Measurements from ENCODE around the gene ONECUT3.

Gene ONECUT3

DNA sequence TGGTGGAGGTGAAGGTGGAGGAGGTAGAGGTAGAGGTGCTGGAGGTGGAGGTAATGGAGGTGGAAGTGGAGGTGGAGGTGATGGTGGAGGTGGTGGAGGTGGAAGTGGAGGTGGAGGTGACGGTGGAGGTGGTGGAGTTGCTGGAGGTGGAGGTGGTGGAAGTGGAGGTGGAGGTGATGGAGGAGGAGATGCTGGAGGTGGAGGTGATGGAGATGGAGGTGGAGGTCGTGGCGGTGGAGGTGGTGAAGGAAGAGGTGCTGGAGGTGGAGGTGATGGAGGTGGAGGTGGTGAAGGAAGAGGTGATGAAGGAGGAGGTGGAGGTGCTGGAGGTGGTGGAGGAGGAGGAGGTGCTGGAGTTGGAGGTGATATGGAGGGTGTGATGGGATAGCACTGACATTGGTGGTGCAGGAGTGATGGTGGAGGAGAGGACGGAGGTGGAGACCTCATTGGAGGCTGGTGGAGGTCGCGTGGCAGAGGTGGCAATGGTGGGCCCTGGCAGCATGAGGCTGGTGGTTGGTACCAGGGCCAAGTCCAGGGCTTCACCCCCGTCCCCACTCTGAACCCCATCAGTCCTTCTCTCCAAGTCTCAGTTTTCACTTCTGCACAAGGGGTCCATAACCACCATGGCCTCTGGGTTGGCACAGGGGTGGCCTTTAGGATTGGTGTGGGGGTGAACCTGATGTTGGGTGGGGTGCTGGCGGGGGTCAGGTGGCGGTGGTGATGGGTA is 15.8 kb downstream of the ONECUT3 start:
- H3K27ac ChIP-seq (ENCODE audit: low read depth in 2 of 2, low read length in 2 of 2), result no peak overlapping the region
- H3K9ac ChIP-seq (ENCODE audit: low read depth in 1 of 2, low read length in 2 of 2), result no peak overlapping the region
- no peak overlapping the region for H3K4me3 ChIP-seq (ENCODE audit: low read length in 2 of 2)
- H3K27me3 ChIP-seq (ENCODE audit: control insufficient read depth in 2 of 2, insufficient read depth in 2 of 2, low read length in 2 of 2), result peaks cover 57 to 60% of the 10 kb centered on the region in 2 donors
- no peaks in the 10 kb centered on the region for H3K36me3 ChIP-seq (ENCODE audit: control insufficient read depth in 2 of 2, insufficient read depth in 2 of 2, low read length in 2 of 2)
- no peaks in the 10 kb centered on the region for H3K4me1 ChIP-seq (ENCODE audit: control insufficient read depth in 2 of 2, insufficient read depth in 2 of 2, low read length in 2 of 2)
- peaks cover 4 to 7% of the 10 kb centered on the region in 2 donors for H3K9me3 ChIP-seq (ENCODE audit: control insufficient read depth in 2 of 2, low read length in 2 of 2)

DNA sequence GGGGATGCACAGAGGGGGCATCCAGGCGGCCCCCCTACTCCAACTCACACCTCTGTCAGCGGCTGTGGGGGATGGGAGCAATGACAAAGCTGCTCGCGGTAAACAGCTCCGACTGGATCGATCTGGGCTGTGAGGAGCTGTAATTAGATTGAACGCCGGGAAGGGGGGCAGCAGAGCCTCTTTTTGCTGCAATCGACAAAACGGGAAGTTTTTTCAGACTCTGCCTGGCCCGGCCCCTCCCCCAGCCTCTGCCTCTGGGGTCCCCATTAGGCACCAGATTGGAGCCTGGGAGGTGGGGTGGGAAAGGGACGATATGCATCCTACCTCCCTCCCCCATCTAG is 16.3 kb downstream of the ONECUT3 start:
- no peaks in the 10 kb centered on the region for H3K36me3 ChIP-seq (ENCODE audit: control insufficient read depth in 2 of 2, insufficient read depth in 2 of 2, low read length in 2 of 2)

DNA sequence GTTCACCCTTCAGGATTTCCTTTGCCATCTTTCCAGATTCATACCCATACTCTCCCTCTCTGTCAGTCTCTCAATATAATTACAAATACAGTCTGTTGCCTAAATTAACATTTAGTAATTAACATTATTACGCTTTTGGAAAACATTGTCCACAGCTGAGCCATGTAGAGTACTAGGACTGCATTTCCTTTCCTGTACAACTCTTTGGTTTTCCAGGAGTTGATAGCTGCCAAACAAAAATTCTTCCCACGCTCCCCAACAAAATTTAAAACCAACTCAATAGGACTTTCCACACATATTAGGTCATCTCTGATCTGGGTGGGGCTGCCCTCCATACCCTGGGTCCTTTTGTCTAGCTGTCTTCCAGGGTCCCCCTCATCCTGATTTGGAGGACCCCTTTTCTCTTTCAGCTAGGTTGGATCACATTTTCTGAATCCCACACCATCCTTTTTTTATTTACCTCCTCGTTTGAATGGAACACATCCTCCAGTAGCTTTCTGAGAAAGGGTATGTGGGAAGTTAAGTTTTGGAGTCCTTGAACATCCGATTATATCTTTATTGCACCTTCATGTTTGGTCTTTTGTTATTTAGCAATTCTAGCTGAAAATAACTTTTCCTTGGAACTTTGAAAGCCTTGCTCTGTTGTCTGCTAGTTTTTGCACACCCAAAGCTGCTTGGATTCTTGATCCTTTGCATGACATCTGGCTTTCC is 17.7 kb downstream of the ONECUT3 start:
- H3K27me3 ChIP-seq (ENCODE audit: control insufficient read depth in 2 of 2, insufficient read depth in 2 of 2, low read length in 2 of 2), result peaks cover 57 to 59% of the 10 kb centered on the region in 2 donors
- no peak overlapping the region for H3K4me3 ChIP-seq (ENCODE audit: low read length in 2 of 2)
- H3K9ac ChIP-seq (ENCODE audit: low read depth in 1 of 2, low read length in 2 of 2), result no peak overlapping the region
- H3K9me3 ChIP-seq (ENCODE audit: control insufficient read depth in 2 of 2, low read length in 2 of 2), result peaks cover 4 to 9% of the 10 kb centered on the region in 2 donors
- no peaks in the 10 kb centered on the region for H3K36me3 ChIP-seq (ENCODE audit: control insufficient read depth in 2 of 2, insufficient read depth in 2 of 2, low read length in 2 of 2)
- no peak overlapping the region for H3K27ac ChIP-seq (ENCODE audit: low read depth in 2 of 2, low read length in 2 of 2)
- no peaks in the 10 kb centered on the region for H3K4me1 ChIP-seq (ENCODE audit: control insufficient read depth in 2 of 2, insufficient read depth in 2 of 2, low read length in 2 of 2)

More for the DNA sequence above, 16.3 kb downstream of the ONECUT3 start:
- H3K27ac ChIP-seq (ENCODE audit: low read depth in 2 of 2, low read length in 2 of 2), result no peak overlapping the region
- H3K27me3 ChIP-seq (ENCODE audit: control insufficient read depth in 2 of 2, insufficient read depth in 2 of 2, low read length in 2 of 2), result peaks cover 61 to 65% of the 10 kb centered on the region in 2 donors
- peaks cover 4 to 7% of the 10 kb centered on the region in 2 donors for H3K9me3 ChIP-seq (ENCODE audit: control insufficient read depth in 2 of 2, low read length in 2 of 2)
- H3K4me3 ChIP-seq (ENCODE audit: low read length in 2 of 2), result no peak overlapping the region
- H3K9ac ChIP-seq (ENCODE audit: low read depth in 1 of 2, low read length in 2 of 2), result no peak overlapping the region
- H3K4me1 ChIP-seq (ENCODE audit: control insufficient read depth in 2 of 2, insufficient read depth in 2 of 2, low read length in 2 of 2), result no peaks in the 10 kb centered on the region

DNA sequence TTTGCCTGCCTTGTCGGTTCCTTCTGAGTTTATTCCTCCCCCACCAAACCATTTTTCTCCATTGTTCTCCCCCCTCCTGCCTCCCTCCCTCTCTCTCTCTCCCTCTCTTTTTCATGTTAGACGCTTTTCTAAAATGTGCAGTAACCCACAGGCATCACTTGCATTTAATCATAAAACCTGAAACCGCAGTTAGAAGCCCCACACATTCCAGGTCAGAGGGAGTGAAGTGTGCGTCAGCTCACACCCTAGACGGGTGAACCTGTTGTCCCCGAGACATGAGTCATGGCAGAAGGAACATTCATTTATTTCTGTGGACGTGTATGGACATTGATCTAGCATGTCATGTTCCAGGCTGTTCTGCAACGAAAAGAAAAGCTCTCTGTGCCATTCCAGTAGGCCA is 19.9 kb downstream of the ONECUT3 start:
- Histone ChIP-seq H3K4me1 (ENCODE audit: control insufficient read depth in 2 of 2, insufficient read depth in 2 of 2, low read length in 2 of 2) (no peaks in the 10 kb centered on the region), H3K9me3 (ENCODE audit: control insufficient read depth in 2 of 2, low read length in 2 of 2) (peaks cover 4 to 9% of the 10 kb centered on the region in 2 donors), H3K27ac (ENCODE audit: low read depth in 2 of 2, low read length in 2 of 2) (no peak overlapping the region), H3K36me3 (ENCODE audit: control insufficient read depth in 2 of 2, insufficient read depth in 2 of 2, low read length in 2 of 2) (no peaks in the 10 kb centered on the region), H3K27me3 (ENCODE audit: control insufficient read depth in 2 of 2, insufficient read depth in 2 of 2, low read length in 2 of 2) (peaks cover 48 to 58% of the 10 kb centered on the region in 2 donors), H3K9ac (ENCODE audit: low read depth in 1 of 2, low read length in 2 of 2) (no peak overlapping the region), H3K4me3 (ENCODE audit: low read length in 2 of 2) (no peak overlapping the region)

DNA sequence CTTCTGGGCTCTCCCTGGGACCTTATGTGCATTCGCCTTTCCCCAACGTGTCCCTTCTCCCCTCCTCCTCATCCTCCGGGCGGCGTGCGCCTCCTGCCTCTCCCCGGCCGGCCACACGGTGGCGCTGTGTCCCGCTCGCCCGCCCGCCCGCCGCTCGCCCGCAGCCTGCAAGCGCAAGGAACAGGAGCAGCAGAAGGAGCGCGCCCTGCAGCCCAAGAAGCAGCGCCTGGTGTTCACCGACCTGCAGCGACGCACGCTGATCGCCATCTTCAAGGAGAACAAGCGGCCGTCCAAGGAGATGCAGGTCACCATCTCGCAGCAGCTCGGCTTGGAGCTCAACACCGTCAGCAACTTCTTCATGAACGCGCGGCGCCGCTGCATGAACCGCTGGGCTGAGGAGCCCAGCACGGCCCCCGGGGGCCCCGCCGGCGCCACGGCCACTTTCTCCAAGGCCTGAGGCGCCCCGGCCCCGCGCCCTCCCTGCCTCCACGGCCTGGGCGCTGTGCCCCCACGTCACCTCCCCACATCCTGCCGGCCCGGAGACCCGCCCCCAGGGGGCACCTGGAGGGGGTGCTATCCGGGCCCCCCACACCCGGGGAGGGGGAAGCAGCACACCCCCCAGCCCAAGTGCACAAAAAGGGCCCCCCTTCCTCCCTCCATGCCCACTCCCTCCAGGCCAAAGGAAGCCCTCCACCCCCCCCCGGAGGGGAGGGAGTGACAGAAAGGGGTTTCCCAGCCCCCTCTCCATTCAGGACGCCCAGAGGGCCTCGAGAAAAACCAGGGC is 21.9 kb downstream of the ONECUT3 start:
- Histone ChIP-seq H3K27ac (ENCODE audit: low read depth in 2 of 2, low read length in 2 of 2) (no peak overlapping the region), H3K9me3 (ENCODE audit: control insufficient read depth in 2 of 2, low read length in 2 of 2) (peaks cover 4 to 9% of the 10 kb centered on the region in 2 donors), H3K4me1 (ENCODE audit: control insufficient read depth in 2 of 2, insufficient read depth in 2 of 2, low read length in 2 of 2) (no peaks in the 10 kb centered on the region), H3K9ac (ENCODE audit: low read depth in 1 of 2, low read length in 2 of 2) (no peak overlapping the region), H3K27me3 (ENCODE audit: control insufficient read depth in 2 of 2, insufficient read depth in 2 of 2, low read length in 2 of 2) (peaks cover 39 to 54% of the 10 kb centered on the region in 2 donors), H3K4me3 (ENCODE audit: low read length in 2 of 2) (no peak overlapping the region), H3K36me3 (ENCODE audit: control insufficient read depth in 2 of 2, insufficient read depth in 2 of 2, low read length in 2 of 2) (no peaks in the 10 kb centered on the region)

DNA sequence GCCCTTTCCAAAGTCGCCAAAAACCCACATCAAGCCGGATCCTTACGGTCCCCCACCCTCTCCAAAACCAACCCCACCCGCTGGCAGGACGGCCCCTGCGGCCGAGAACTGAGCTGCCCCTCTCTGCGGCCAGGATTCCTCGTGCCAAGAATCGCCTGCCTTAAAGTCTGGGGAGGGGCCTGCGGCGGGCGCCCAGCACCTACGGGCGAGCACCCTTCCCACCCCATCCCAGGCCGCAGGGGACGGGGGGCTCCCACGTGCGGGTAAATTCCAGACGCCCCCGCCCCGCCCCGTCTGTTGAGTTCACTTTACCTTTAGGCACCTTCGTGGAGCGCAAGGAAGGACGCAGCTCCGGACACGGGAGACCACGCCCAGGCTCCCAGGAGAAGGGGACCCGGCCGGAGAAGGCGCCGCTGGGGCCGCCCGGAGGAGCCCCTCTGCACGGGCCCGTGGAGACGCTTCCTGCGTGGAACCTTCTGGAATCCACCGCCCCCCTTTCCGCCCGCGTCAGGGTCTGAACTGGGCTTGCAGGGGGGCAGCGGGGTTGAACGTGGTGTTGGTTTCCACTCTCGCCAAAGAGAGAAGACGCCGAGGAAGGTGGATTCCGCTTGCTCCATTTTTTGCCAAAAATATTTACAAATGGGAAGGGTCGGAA is 22.8 kb downstream of the ONECUT3 start:
- Histone ChIP-seq H3K4me3 (ENCODE audit: low read length in 2 of 2) (no peak overlapping the region), H3K36me3 (ENCODE audit: control insufficient read depth in 2 of 2, insufficient read depth in 2 of 2, low read length in 2 of 2) (no peaks in the 10 kb centered on the region), H3K9ac (ENCODE audit: low read depth in 1 of 2, low read length in 2 of 2) (no peak overlapping the region), H3K27me3 (ENCODE audit: control insufficient read depth in 2 of 2, insufficient read depth in 2 of 2, low read length in 2 of 2) (peaks cover 44 to 54% of the 10 kb centered on the region in 2 donors), H3K4me1 (ENCODE audit: control insufficient read depth in 2 of 2, insufficient read depth in 2 of 2, low read length in 2 of 2) (no peaks in the 10 kb centered on the region), H3K9me3 (ENCODE audit: control insufficient read depth in 2 of 2, low read length in 2 of 2) (peaks cover under 1 to 2% of the 10 kb centered on the region in 2 donors), H3K27ac (ENCODE audit: low read depth in 2 of 2, low read length in 2 of 2) (no peak overlapping the region)

DNA sequence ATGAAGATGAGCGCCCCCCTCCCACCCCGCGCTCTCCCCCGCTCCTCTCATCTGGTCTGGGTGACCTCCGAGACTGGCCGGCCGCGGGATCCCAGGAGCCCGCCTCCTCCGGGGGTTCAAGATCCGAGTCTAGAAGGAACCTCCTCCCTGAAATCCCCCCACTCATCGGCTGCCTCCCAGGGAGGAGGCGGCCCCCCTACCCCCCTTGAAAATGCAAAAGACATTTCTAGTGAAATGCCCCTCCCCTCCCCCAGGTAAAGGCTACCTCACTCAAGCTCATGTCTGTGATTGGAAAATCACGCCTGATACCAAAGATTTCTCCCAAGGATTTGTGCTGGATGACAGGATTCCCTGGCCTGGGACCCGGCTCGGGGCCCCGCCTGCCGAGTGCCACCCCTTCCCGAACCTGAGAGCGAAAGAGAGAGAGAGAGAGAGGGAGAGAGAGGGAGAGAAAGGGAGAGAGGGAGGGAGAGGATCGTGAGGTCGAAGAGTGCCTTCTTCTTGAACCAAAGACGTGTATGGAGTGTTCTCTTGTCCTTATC is 23.4 kb downstream of the ONECUT3 start:
- Histone ChIP-seq H3K9me3 (ENCODE audit: control insufficient read depth in 2 of 2, low read length in 2 of 2) (peaks cover 0 to 3% of the 10 kb centered on the region in 2 donors), H3K36me3 (ENCODE audit: control insufficient read depth in 2 of 2, insufficient read depth in 2 of 2, low read length in 2 of 2) (no peaks in the 10 kb centered on the region), H3K4me1 (ENCODE audit: control insufficient read depth in 2 of 2, insufficient read depth in 2 of 2, low read length in 2 of 2) (no peaks in the 10 kb centered on the region), H3K9ac (ENCODE audit: low read depth in 1 of 2, low read length in 2 of 2) (no peak overlapping the region), H3K4me3 (ENCODE audit: low read length in 2 of 2) (no peak overlapping the region), H3K27me3 (ENCODE audit: control insufficient read depth in 2 of 2, insufficient read depth in 2 of 2, low read length in 2 of 2) (peaks cover 44 to 51% of the 10 kb centered on the region in 2 donors), H3K27ac (ENCODE audit: low read depth in 2 of 2, low read length in 2 of 2) (no peak overlapping the region)

DNA sequence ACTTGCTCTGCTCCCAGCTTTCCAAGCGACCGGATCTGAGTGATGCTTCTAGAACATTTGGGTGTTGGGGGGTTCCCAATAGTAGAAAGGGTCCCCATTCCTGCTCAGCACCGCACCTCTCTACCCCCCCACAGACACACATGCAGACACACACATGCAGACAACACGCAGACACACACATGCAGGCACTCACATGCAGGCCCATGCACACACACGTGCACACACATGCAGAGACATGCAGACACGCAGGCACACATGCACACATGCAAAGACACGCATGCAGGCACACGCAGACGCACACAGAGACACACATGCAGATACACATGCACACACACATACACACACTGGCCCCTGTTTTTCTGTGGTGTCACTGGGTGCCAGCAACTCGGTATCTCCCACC is 23.8 kb downstream of the ONECUT3 start:
- H3K9ac ChIP-seq (ENCODE audit: low read depth in 1 of 2, low read length in 2 of 2), result no peak overlapping the region
- no peaks in the 10 kb centered on the region for H3K36me3 ChIP-seq (ENCODE audit: control insufficient read depth in 2 of 2, insufficient read depth in 2 of 2, low read length in 2 of 2)
- H3K27me3 ChIP-seq (ENCODE audit: control insufficient read depth in 2 of 2, insufficient read depth in 2 of 2, low read length in 2 of 2), result peaks cover 46 to 51% of the 10 kb centered on the region in 2 donors
- H3K4me1 ChIP-seq (ENCODE audit: control insufficient read depth in 2 of 2, insufficient read depth in 2 of 2, low read length in 2 of 2), result no peaks in the 10 kb centered on the region
- H3K9me3 ChIP-seq (ENCODE audit: control insufficient read depth in 2 of 2, low read length in 2 of 2), result peaks cover 0 to 8% of the 10 kb centered on the region in 2 donors
- no peak overlapping the region for H3K4me3 ChIP-seq (ENCODE audit: low read length in 2 of 2)
- H3K27ac ChIP-seq (ENCODE audit: low read depth in 2 of 2, low read length in 2 of 2), result no peak overlapping the region

DNA sequence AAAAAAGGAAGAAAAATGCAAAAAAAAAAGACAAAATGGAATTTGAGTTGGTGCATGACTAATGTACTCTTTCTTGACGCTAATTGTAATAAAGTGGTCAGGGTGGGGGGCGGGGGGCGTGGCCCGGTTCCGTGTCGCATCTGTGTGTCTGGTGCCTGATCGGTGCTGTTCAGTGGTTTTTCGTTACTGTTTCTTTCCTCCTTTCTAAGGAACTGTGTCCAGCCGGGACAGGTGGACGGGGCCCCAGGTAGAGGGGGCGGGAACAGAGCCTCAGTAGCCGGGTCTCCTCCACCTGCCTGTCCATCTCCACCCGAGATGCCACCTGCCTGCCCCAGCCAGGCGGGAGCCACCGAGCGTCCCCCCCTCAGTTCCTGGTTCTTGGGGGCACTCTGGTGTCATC is 26.3 kb downstream of the ONECUT3 start:
- peaks cover 35 to 36% of the 10 kb centered on the region in 2 donors for H3K27me3 ChIP-seq (ENCODE audit: control insufficient read depth in 2 of 2, insufficient read depth in 2 of 2, low read length in 2 of 2)
- H3K9me3 ChIP-seq (ENCODE audit: control insufficient read depth in 2 of 2, low read length in 2 of 2), result peaks cover 0 to 8% of the 10 kb centered on the region in 2 donors
- no peak overlapping the region for H3K9ac ChIP-seq (ENCODE audit: low read depth in 1 of 2, low read length in 2 of 2)
- no peaks in the 10 kb centered on the region for H3K36me3 ChIP-seq (ENCODE audit: control insufficient read depth in 2 of 2, insufficient read depth in 2 of 2, low read length in 2 of 2)
- no peak overlapping the region for H3K27ac ChIP-seq (ENCODE audit: low read depth in 2 of 2, low read length in 2 of 2)
- H3K4me1 ChIP-seq (ENCODE audit: control insufficient read depth in 2 of 2, insufficient read depth in 2 of 2, low read length in 2 of 2), result no peaks in the 10 kb centered on the region
- H3K4me3 ChIP-seq (ENCODE audit: low read length in 2 of 2), result no peak overlapping the region
